ENCODE data around the gene APOE. TPM values are rescaled to one million over a fixed set of nuclear protein-coding genes. Genes with fewer than 3 reads are reported as not detected.

Gene APOE
- polyA plus RNA-seq, 2 of the 4 experiments (the other 2 are of a cell fraction), result 12.5 to 31.9 TPM

DNA sequence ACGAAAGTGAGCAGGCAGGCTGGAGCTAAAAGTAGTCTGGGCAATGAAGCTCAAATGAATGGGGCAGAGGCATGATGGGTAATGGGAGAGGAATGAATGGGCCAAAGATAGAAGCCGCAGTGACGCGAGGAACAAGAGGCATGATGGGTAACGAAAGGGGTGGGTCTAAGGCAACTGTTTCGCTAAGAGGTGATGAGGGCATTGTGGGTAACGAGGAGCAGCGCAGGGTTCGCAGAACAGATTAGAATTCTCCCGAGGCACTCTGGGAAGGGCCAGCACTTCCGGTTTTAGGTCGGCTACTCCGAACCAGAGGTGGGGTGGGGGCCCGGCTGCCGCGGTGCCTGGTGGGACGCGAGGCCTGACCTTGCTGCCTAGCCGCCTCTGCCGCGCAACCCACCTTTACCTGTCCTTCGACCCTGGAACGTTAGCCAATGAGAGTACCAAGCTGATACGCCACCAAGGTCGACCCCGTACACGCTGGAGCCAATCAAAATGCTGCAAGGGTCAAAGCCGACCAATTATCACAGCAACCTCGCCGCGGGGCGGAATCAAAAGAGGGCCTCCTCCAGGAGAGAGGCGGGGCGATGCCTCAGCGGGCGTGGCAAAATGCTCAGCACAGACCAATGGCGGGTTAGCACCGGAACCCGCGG is 15.1 kb upstream of the APOE start:
- peak; percentile 100 for FAIRE-seq
- TF ChIP-seq RARB (CRISPR knock-in tag; IDR thresholded peaks at IDR 0.05), result no peak
- peak; percentile 82 for TF ChIP-seq MYC (IDR thresholded peaks at IDR 0.05; ENCODE audit: borderline replicate concordance, low read length)
- peak; percentile 64; the same call in 1 of the 2 replicates for TF ChIP-seq MAZ (IDR thresholded peaks at IDR 0.05; ENCODE audit: borderline replicate concordance, low read depth, low read length)
- TF ChIP-seq KDM5A (IDR thresholded peaks at IDR 0.05), result no peak
- TF ChIP-seq RCOR1 (IDR thresholded peaks at IDR 0.05; ENCODE audit: low read depth, low read length), result no peak
- TF ChIP-seq, protein P1, sequence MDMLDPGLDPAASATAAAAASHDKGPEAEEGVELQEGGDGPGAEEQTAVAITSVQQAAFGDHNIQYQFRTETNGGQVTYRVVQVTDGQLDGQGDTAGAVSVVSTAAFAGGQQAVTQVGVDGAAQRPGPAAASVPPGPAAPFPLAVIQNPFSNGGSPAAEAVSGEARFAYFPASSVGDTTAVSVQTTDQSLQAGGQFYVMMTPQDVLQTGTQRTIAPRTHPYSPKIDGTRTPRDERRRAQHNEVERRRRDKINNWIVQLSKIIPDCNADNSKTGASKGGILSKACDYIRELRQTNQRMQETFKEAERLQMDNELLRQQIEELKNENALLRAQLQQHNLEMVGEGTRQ (IDR thresholded peaks at IDR 0.05), result no peak
- TF ChIP-seq, protein P2, sequence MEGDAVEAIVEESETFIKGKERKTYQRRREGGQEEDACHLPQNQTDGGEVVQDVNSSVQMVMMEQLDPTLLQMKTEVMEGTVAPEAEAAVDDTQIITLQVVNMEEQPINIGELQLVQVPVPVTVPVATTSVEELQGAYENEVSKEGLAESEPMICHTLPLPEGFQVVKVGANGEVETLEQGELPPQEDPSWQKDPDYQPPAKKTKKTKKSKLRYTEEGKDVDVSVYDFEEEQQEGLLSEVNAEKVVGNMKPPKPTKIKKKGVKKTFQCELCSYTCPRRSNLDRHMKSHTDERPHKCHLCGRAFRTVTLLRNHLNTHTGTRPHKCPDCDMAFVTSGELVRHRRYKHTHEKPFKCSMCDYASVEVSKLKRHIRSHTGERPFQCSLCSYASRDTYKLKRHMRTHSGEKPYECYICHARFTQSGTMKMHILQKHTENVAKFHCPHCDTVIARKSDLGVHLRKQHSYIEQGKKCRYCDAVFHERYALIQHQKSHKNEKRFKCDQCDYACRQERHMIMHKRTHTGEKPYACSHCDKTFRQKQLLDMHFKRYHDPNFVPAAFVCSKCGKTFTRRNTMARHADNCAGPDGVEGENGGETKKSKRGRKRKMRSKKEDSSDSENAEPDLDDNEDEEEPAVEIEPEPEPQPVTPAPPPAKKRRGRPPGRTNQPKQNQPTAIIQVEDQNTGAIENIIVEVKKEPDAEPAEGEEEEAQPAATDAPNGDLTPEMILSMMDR (IDR thresholded peaks at IDR 0.05), result no peak
- peak; percentile 1 for TF ChIP-seq MAFK (IDR thresholded peaks at IDR 0.05; ENCODE audit: partially characterized antibody)
- TF ChIP-seq EHF (CRISPR knock-in tag; IDR thresholded peaks at IDR 0.05), result no peak
- no peak for TF ChIP-seq CBX2 (IDR thresholded peaks at IDR 0.05; ENCODE audit: borderline replicate concordance, low read depth)
- TF ChIP-seq, protein P3, sequence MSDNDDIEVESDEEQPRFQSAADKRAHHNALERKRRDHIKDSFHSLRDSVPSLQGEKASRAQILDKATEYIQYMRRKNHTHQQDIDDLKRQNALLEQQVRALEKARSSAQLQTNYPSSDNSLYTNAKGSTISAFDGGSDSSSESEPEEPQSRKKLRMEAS (IDR thresholded peaks at IDR 0.05), result peak; percentile 77
- TF ChIP-seq ESRRA (IDR thresholded peaks at IDR 0.05; ENCODE audit: borderline replicate concordance, low read length), result peak; percentile 78; the same call in 1 of the 2 replicates
- no peak for TF ChIP-seq HOXB13 (CRISPR knock-in tag; IDR thresholded peaks at IDR 0.05; ENCODE audit: low read depth)
- TF ChIP-seq CBX8 (IDR thresholded peaks at IDR 0.05), result no peak
- TF ChIP-seq JUNB (IDR thresholded peaks at IDR 0.05), result no peak
- TF ChIP-seq TFCP2L1 (CRISPR knock-in tag; IDR thresholded peaks at IDR 0.05), result no peak
- no peak for TF ChIP-seq FOSB (CRISPR knock-in tag; IDR thresholded peaks at IDR 0.05)
- no peak for TF ChIP-seq HEYL (CRISPR knock-in tag; IDR thresholded peaks at IDR 0.05)
- TF ChIP-seq NPAS2 (CRISPR knock-in tag; IDR thresholded peaks at IDR 0.05; ENCODE audit: borderline replicate concordance), result no peak
- peak; percentile 90; the same call in 1 of the 2 replicates for TF ChIP-seq POLR2AphosphoS2 (conservative IDR thresholded peaks at IDR 0.05; ENCODE audit: low read length)
- no peak for TF ChIP-seq EHMT2 (IDR thresholded peaks at IDR 0.05; ENCODE audit: low read depth)
- peak in 1 of 2 experiments; percentile 79; a peak in 3 of 5 replicates for TF ChIP-seq JUN (IDR thresholded peaks at IDR 0.05)
- TF ChIP-seq NFE2L2 (conservative IDR thresholded peaks at IDR 0.05; ENCODE audit: low read length), result no peak
- TF ChIP-seq POLR2A (IDR thresholded peaks at IDR 0.05; ENCODE audit: low read length), result peak; percentile 73
- no peak for TF ChIP-seq RAD21 (conservative IDR thresholded peaks at IDR 0.05 in 1 of 2, IDR thresholded peaks at IDR 0.05 in 1 of 2)
- TF ChIP-seq RFX5 (IDR thresholded peaks at IDR 0.05), result peak; percentile 86
- TF ChIP-seq, protein P4, sequence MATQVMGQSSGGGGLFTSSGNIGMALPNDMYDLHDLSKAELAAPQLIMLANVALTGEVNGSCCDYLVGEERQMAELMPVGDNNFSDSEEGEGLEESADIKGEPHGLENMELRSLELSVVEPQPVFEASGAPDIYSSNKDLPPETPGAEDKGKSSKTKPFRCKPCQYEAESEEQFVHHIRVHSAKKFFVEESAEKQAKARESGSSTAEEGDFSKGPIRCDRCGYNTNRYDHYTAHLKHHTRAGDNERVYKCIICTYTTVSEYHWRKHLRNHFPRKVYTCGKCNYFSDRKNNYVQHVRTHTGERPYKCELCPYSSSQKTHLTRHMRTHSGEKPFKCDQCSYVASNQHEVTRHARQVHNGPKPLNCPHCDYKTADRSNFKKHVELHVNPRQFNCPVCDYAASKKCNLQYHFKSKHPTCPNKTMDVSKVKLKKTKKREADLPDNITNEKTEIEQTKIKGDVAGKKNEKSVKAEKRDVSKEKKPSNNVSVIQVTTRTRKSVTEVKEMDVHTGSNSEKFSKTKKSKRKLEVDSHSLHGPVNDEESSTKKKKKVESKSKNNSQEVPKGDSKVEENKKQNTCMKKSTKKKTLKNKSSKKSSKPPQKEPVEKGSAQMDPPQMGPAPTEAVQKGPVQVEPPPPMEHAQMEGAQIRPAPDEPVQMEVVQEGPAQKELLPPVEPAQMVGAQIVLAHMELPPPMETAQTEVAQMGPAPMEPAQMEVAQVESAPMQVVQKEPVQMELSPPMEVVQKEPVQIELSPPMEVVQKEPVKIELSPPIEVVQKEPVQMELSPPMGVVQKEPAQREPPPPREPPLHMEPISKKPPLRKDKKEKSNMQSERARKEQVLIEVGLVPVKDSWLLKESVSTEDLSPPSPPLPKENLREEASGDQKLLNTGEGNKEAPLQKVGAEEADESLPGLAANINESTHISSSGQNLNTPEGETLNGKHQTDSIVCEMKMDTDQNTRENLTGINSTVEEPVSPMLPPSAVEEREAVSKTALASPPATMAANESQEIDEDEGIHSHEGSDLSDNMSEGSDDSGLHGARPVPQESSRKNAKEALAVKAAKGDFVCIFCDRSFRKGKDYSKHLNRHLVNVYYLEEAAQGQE (IDR thresholded peaks at IDR 0.05), result no peak
- no peak for TF ChIP-seq KDM1A (IDR thresholded peaks at IDR 0.05; ENCODE audit: low read depth)
- peak; percentile 4 for TF ChIP-seq CHD2 (IDR thresholded peaks at IDR 0.05; ENCODE audit: low read length, partially characterized antibody)
- TF ChIP-seq HDAC2 (IDR thresholded peaks at IDR 0.05), result no peak
- TF ChIP-seq, protein P5, sequence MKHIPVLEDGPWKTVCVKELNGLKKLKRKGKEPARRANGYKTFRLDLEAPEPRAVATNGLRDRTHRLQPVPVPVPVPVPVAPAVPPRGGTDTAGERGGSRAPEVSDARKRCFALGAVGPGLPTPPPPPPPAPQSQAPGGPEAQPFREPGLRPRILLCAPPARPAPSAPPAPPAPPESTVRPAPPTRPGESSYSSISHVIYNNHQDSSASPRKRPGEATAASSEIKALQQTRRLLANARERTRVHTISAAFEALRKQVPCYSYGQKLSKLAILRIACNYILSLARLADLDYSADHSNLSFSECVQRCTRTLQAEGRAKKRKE (CRISPR knock-in tag; IDR thresholded peaks at IDR 0.05; ENCODE audit: low read depth), result no peak
- TF ChIP-seq ZSCAN20 (CRISPR knock-in tag; IDR thresholded peaks at IDR 0.05), result no peak
- TF ChIP-seq BHLHE40 (IDR thresholded peaks at IDR 0.05; ENCODE audit: low read depth, low read length), result no peak
- TF ChIP-seq FOXS1 (CRISPR knock-in tag; IDR thresholded peaks at IDR 0.05), result no peak
- no peak for TF ChIP-seq ZNF302 (CRISPR knock-in tag; IDR thresholded peaks at IDR 0.05)
- TF ChIP-seq, protein P6, sequence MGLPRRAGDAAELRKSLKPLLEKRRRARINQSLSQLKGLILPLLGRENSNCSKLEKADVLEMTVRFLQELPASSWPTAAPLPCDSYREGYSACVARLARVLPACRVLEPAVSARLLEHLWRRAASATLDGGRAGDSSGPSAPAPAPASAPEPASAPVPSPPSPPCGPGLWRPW (IDR thresholded peaks at IDR 0.05), result no peak

More for the DNA sequence above, 15.1 kb upstream of the APOE start:
- peak overlapping the region; percentile 46 for H3K4me3 ChIP-seq
- ATAC-seq (peak; percentile 91 to 92), DNase-seq (ENCODE audit: low read depth in 1 of 2, low spot score in 1 of 2) (peak; percentile 100)
- no peaks in the 10 kb centered on the region for H3K9me3 ChIP-seq
- POLR2A ChIA-PET, result interaction anchor here (0.6 to 1.7 kb wide), 17 partner anchors 9 to 1222 kb away, joined by 3 to 8 read pairs (median 3); partner anchors contain the start of genes APOC1, APOE, CLASRP and CLPTM1
- H3K4me2 ChIP-seq, result peak overlapping the region; percentile 97
- CTCF ChIA-PET, result interaction anchor here (0.6 to 1.8 kb wide), 10 partner anchors 9 to 201 kb away, joined by 3 to 7 read pairs (median 3); no protein-coding TSS in a partner anchor
- peak overlapping the region; percentile 81 to 82 for H3K27ac ChIP-seq
- 1% methylated on average over 37 of the region's 40 CpGs for WGBS (ENCODE audit: missing lambda C conversion rate)
- peaks cover 23% of the 10 kb centered on the region for H3K4me1 ChIP-seq
